Right atrium auricular region (tissue), 2 donors: ENCODE measurements around the gene CYP2C19. TPM values are rescaled to one million over a fixed set of nuclear protein-coding genes. Genes with fewer than 3 reads are reported as not detected.

Source experiments
- DNase-seq: peaks from one replicate; pipeline ENCODE4 v3.0.0-alpha.2; 2019; ENCODE audit warnings: low spot score
- H3K27ac ChIP-seq, 2 donors: fragments of 200-600 bp; sonication (generic); 1 replicate in 1 of 2; 2 replicates in 1 of 2; pipeline ENCODE4 v1.5.1; 2016 to 2019
- H3K27me3 ChIP-seq, 2 donors: fragments of 200-600 bp; sonication (generic); one replicate each; pipeline versions ENCODE4 v1.5.1 to v1.6.0; 2017 to 2019
- H3K36me3 ChIP-seq: fragments of 200-600 bp; sonication (generic); one replicate; pipeline ENCODE4 v1.5.1; 2016
- H3K4me1 ChIP-seq, 2 donors: fragments of 200-600 bp; sonication (generic); one replicate each; pipeline versions ENCODE4 v1.5.1 to v1.6.0; 2017 to 2019
- H3K4me3 ChIP-seq, 2 donors: fragments of 200-600 bp; sonication (generic); 1 replicate in 1 of 2; 2 replicates in 1 of 2; pipeline ENCODE4 v1.5.1; 2017 to 2019; ENCODE audit warnings: mild to moderate bottlenecking in 1 of 2, moderate library complexity in 1 of 2
- H3K9me3 ChIP-seq, 2 donors: fragments of 200-600 bp; sonication (generic); one replicate each; pipeline ENCODE4 v1.5.1; 2019
- total RNA-seq, 2 donors: library from RNA; depleted of rRNA; stranded (reverse); fragments of >200 nt; gene quantifications; one replicate each; pipeline ENCODE4 v1.1.0, GENCODE V29; 2016
- TF ChIP-seq, protein P1 (sequence below), 2 donors: fragments of 200-600 bp; sonication (generic); IDR thresholded peaks; one replicate each; pipeline ENCODE4 v1.5.1; 2019; ENCODE audit warnings: antibody characterized with exemption in 2 of 2

CYP2C19 gene
- total RNA-seq = not detected

DNA sequence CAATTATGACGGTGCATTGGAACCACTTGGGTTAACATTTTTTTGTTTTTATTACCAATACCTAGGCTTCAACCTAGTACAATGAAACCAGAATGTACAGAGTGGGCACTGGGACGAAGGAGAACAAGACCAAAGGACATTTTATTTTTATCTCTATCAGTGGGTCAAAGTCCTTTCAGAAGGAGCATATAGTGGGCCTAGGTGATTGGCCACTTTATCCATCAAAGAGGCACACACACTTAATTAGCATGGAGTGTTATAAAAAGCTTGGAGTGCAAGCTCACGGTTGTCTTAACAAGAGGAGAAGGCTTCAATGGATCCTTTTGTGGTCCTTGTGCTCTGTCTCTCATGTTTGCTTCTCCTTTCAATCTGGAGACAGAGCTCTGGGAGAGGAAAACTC, at the start of gene CYP2C19:
CYP2C19 (plus strand) TSS at position 289 of the 400 bp plus-strand sequence; CDS start at position 314, 25 bp downstream.
- DNase-seq = no peak
- H3K27me3 ChIP-seq = no peaks in the 10 kb centered on the region
- no peaks in the 10 kb centered on the region for H3K36me3 ChIP-seq
- H3K4me3 ChIP-seq = no peak within 1 kb of the TSS
- H3K27ac ChIP-seq = no peak within 1 kb of the TSS
- no peaks in the 10 kb centered on the region for H3K9me3 ChIP-seq
- no peaks in the 10 kb centered on the region for H3K4me1 ChIP-seq
- TF ChIP-seq, protein P1, sequence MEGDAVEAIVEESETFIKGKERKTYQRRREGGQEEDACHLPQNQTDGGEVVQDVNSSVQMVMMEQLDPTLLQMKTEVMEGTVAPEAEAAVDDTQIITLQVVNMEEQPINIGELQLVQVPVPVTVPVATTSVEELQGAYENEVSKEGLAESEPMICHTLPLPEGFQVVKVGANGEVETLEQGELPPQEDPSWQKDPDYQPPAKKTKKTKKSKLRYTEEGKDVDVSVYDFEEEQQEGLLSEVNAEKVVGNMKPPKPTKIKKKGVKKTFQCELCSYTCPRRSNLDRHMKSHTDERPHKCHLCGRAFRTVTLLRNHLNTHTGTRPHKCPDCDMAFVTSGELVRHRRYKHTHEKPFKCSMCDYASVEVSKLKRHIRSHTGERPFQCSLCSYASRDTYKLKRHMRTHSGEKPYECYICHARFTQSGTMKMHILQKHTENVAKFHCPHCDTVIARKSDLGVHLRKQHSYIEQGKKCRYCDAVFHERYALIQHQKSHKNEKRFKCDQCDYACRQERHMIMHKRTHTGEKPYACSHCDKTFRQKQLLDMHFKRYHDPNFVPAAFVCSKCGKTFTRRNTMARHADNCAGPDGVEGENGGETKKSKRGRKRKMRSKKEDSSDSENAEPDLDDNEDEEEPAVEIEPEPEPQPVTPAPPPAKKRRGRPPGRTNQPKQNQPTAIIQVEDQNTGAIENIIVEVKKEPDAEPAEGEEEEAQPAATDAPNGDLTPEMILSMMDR (IDR thresholded peaks at IDR 0.05) = no peak

DNA sequence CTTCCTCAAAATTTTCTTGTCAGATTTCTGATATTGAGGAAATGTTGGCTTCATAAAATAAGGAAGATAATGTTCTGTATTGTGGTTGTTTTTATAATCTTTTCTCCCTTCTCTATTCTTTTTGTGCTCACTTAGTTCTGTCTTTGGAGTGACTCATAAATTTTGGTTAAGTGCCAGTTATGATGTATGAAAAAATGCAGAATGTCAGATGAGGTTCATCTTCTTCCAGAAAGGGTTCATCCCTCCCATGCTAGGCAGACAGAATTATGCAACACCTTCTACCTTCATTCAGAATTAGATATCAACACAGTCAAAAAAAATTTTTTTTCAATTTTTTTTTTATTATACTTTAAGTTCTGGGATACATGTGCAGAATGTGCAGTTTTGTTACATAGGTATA, 36.6 kb upstream of the CYP2C19 start:
- TF ChIP-seq, protein P1 (IDR thresholded peaks at IDR 0.05) = no peak
- no peak overlapping the region for H3K27ac ChIP-seq
- no peak for DNase-seq
- no peaks in the 10 kb centered on the region for H3K27me3 ChIP-seq
- H3K9me3 ChIP-seq = no peaks in the 10 kb centered on the region
- no peak overlapping the region for H3K4me3 ChIP-seq
- H3K4me1 ChIP-seq = no peaks in the 10 kb centered on the region
- no peaks in the 10 kb centered on the region for H3K36me3 ChIP-seq

DNA sequence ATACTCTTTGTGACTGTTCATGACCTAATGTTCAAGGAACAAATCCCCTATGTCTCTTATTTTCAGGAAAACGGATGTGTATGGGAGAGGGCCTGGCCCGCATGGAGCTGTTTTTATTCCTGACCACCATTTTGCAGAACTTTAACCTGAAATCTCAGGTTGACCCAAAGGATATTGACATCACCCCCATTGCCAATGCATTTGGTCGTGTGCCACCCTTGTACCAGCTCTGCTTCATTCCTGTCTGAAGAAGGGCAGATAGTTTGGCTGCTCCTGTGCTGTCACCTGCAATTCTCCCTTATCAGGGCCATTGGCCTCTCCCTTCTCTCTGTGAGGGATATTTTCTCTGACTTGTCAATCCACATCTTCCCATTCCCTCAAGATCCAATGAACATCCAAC, 27.3 kb upstream of the CYP2C19 start:
- H3K4me1 ChIP-seq = no peaks in the 10 kb centered on the region
- H3K4me3 ChIP-seq = no peak overlapping the region
- peaks cover 0 to 13% of the 10 kb centered on the region in 2 donors for H3K9me3 ChIP-seq
- H3K36me3 ChIP-seq = no peaks in the 10 kb centered on the region
- H3K27me3 ChIP-seq = no peaks in the 10 kb centered on the region
- DNase-seq = no peak
- TF ChIP-seq, protein P1 (IDR thresholded peaks at IDR 0.05) = no peak
- no peak overlapping the region for H3K27ac ChIP-seq

DNA sequence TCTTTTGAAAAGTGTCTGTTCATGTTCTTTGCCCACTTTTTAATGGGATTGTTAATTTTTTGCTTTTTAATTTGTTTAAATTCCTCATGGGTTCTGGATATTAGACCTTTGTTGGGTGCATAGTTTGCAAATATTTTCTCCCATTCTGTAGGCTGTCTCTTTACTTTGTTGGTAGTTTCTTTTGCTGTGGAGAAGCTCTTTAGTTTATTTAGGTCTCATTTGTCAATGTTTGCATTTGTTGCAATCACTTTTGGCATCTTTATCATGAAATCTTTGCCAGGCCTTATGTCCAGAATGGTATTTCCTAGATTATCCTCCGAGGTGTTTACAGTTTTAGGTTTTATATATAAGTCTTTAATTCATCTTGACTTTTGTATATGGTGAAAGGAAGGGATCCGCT, 23.9 kb upstream of the CYP2C19 start:
- H3K36me3 ChIP-seq = no peaks in the 10 kb centered on the region
- TF ChIP-seq, protein P1 (IDR thresholded peaks at IDR 0.05) = no peak
- H3K27me3 ChIP-seq = no peaks in the 10 kb centered on the region
- DNase-seq = no peak
- no peaks in the 10 kb centered on the region for H3K4me1 ChIP-seq
- no peak overlapping the region for H3K27ac ChIP-seq
- no peak overlapping the region for H3K4me3 ChIP-seq
- peaks cover 0 to 13% of the 10 kb centered on the region in 2 donors for H3K9me3 ChIP-seq

DNA sequence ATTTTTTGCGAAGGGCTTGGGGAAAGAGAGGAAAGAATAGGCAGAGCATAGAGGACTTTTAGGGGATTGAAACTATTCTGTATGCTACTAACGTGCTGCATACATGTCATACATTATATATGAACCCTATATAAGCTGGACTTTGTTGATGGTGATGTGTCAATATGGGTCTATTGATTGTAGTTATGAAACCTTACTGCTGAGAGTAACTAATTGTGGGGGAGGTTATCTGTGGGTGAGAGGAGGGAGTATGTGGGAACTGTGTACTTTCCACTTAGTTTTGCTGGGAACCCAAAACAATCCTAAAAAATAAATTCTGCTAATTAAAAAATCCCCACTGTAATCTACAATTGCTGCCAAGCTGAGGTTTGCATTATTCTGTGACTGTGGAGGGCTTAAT, 15.3 kb upstream of the CYP2C19 start:
- H3K9me3 ChIP-seq = no peaks in the 10 kb centered on the region
- no peak overlapping the region for H3K27ac ChIP-seq
- H3K4me3 ChIP-seq = no peak overlapping the region
- TF ChIP-seq, protein P1 (IDR thresholded peaks at IDR 0.05) = no peak
- DNase-seq = no peak
- no peaks in the 10 kb centered on the region for H3K4me1 ChIP-seq
- H3K27me3 ChIP-seq = no peaks in the 10 kb centered on the region
- H3K36me3 ChIP-seq = no peaks in the 10 kb centered on the region

DNA sequence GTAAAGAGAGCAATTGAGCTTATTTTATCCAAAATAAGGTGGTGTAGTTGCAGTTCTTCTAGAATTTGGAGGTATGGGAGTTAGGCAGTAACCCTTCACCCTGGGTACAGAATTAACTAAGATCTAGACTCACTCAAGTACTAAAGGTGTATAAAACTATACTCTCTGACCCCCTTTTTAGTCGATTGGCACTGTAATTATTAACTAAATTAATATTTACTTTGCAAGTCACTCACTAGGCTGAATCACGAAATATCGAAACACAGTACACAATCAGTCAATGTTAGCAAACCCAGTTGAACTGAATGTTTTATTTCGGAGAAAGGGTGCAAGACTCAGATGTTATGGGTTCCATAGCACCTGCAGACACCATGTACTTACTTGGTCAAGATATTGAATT, 14.6 kb upstream of the CYP2C19 start:
- H3K9me3 ChIP-seq = no peaks in the 10 kb centered on the region
- H3K27me3 ChIP-seq = no peaks in the 10 kb centered on the region
- H3K4me1 ChIP-seq = no peaks in the 10 kb centered on the region
- TF ChIP-seq, protein P1 (IDR thresholded peaks at IDR 0.05) = no peak
- H3K4me3 ChIP-seq = no peak overlapping the region
- no peak for DNase-seq
- H3K27ac ChIP-seq = no peak overlapping the region
- no peaks in the 10 kb centered on the region for H3K36me3 ChIP-seq
